Measurements from ENCODE around the gene SLC8B1.

DNA sequence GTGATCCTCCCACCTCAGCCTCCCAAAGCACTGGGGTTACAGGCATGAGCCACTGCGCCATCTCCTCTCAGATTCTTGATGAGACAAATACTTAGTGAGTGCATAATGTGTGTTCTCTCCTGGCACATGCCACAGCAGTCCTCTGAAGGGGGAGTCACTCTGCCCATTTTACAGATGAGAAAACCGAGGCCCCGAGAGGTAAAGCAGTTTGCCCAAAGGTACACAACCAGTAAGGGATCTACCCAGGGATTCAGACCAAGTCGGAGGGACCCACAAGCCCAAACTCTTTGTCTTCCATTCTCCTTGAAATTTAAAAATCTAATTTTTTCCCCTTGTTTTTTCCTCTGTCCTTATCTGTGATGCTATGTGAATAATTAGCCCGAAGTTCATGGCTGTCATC, 29.8 kb upstream of the SLC8B1 start:
- TF ChIP-seq EZH2 (IDR thresholded peaks at IDR 0.05): no peak
- TF ChIP-seq, protein P1, sequence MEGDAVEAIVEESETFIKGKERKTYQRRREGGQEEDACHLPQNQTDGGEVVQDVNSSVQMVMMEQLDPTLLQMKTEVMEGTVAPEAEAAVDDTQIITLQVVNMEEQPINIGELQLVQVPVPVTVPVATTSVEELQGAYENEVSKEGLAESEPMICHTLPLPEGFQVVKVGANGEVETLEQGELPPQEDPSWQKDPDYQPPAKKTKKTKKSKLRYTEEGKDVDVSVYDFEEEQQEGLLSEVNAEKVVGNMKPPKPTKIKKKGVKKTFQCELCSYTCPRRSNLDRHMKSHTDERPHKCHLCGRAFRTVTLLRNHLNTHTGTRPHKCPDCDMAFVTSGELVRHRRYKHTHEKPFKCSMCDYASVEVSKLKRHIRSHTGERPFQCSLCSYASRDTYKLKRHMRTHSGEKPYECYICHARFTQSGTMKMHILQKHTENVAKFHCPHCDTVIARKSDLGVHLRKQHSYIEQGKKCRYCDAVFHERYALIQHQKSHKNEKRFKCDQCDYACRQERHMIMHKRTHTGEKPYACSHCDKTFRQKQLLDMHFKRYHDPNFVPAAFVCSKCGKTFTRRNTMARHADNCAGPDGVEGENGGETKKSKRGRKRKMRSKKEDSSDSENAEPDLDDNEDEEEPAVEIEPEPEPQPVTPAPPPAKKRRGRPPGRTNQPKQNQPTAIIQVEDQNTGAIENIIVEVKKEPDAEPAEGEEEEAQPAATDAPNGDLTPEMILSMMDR (IDR thresholded peaks at IDR 0.05): no peak
